ENCODE measurements around the gene OPCML. TPM values are rescaled to one million over a fixed set of nuclear protein-coding genes. Genes with fewer than 3 reads are reported as not detected.

OPCML gene
- polyA plus RNA-seq, 1 donor (not counting 4 experiments of a cell fraction or from before 2014, with no cell fraction given) = 0.04 TPM

GRCh38 chr11:132610216-132610615, 922.1 kb downstream of the OPCML start:
- Histone ChIP-seq H3K9ac (ENCODE audit: control insufficient read depth, extremely low read depth, insufficient read depth, low read length) (no peak overlapping the region), H3K9me3 (ENCODE audit: control insufficient read depth, low read depth, low read length) (no peaks in the 10 kb centered on the region), H3K4me1 (ENCODE audit: control insufficient read depth, extremely low read depth, insufficient read depth, low read length) (no peaks in the 10 kb centered on the region), H3K79me2 (ENCODE audit: control insufficient read depth, insufficient read depth, low read length) (no peaks in the 10 kb centered on the region), H3K27me3 (ENCODE audit: control insufficient read depth, extremely low read depth, insufficient read depth, low read length) (no peaks in the 10 kb centered on the region), H3K4me2 (ENCODE audit: control insufficient read depth, extremely low read depth, insufficient read depth, low read depth, low read length) (no peak overlapping the region), H2AFZ (ENCODE audit: control insufficient read depth, low read length) (no peak overlapping the region), H3K4me3 (ENCODE audit: control insufficient read depth in 2 of 3, extremely low read depth in 1 of 3, insufficient read depth in 2 of 3, low read depth in 1 of 3, low read length in 3 of 3) (no peak overlapping the region), H3K27ac (ENCODE audit: control insufficient read depth, insufficient read depth, low read length) (no peak overlapping the region), H4K20me1 (ENCODE audit: control insufficient read depth, extremely low read depth, insufficient read depth, low read length) (no peaks in the 10 kb centered on the region), H3K36me3 (ENCODE audit: control insufficient read depth in 2 of 2, extremely low read depth in 1 of 2, insufficient read depth in 2 of 2, low read length in 2 of 2) (no peaks in the 10 kb centered on the region), H3K9me1 (ENCODE audit: control insufficient read depth, extremely low read depth, insufficient read depth, low read length) (no peaks in the 10 kb centered on the region)
- TF ChIP-seq CTCF (optimal IDR thresholded peaks at IDR 0.05 in 1 of 3, IDR thresholded peaks at IDR 0.05 in 1 of 3, conservative IDR thresholded peaks at IDR 0.05 in 1 of 3; ENCODE audit: extremely low read depth in 1 of 3, insufficient read depth in 2 of 3, low read length in 3 of 3) (no peak), EZH2 (IDR thresholded peaks at IDR 0.05; ENCODE audit: low read length) (no peak)
- DNase-seq (ENCODE audit: low read depth, low spot score) (no peak), FAIRE-seq (no peak)
- dilution Hi-C loops (cut with MboI; ENCODE audit: extremely low pct_ligation_motif_present, low sequenced_read_pairs) = no loop called here

- no peaks in the 10 kb centered on the region for H3K9me3 ChIP-seq (ENCODE audit: control insufficient read depth, low read depth, low read length)
- H3K4me1 ChIP-seq (ENCODE audit: control insufficient read depth, extremely low read depth, insufficient read depth, low read length) = no peaks in the 10 kb centered on the region
- TF ChIP-seq EZH2 (IDR thresholded peaks at IDR 0.05; ENCODE audit: low read length) (no peak), CTCF (optimal IDR thresholded peaks at IDR 0.05 in 1 of 3, IDR thresholded peaks at IDR 0.05 in 1 of 3, conservative IDR thresholded peaks at IDR 0.05 in 1 of 3; ENCODE audit: extremely low read depth in 1 of 3, insufficient read depth in 2 of 3, low read length in 3 of 3) (no peak)
- no peaks in the 10 kb centered on the region for H3K79me2 ChIP-seq (ENCODE audit: control insufficient read depth, insufficient read depth, low read length)
- H4K20me1 ChIP-seq (ENCODE audit: control insufficient read depth, extremely low read depth, insufficient read depth, low read length) = no peaks in the 10 kb centered on the region
- FAIRE-seq = no peak
- no peak overlapping the region for H3K4me2 ChIP-seq (ENCODE audit: control insufficient read depth, extremely low read depth, insufficient read depth, low read depth, low read length)
- no peak overlapping the region for H2AFZ ChIP-seq (ENCODE audit: control insufficient read depth, low read length)
- H3K9ac ChIP-seq (ENCODE audit: control insufficient read depth, extremely low read depth, insufficient read depth, low read length) = no peak overlapping the region
- H3K4me3 ChIP-seq (ENCODE audit: control insufficient read depth in 2 of 3, extremely low read depth in 1 of 3, insufficient read depth in 2 of 3, low read depth in 1 of 3, low read length in 3 of 3) = no peak overlapping the region
- no peaks in the 10 kb centered on the region for H3K36me3 ChIP-seq (ENCODE audit: control insufficient read depth in 2 of 2, extremely low read depth in 1 of 2, insufficient read depth in 2 of 2, low read length in 2 of 2)
- dilution Hi-C loops (cut with MboI; ENCODE audit: extremely low pct_ligation_motif_present, low sequenced_read_pairs) = no loop called here
- no peak overlapping the region for H3K27ac ChIP-seq (ENCODE audit: control insufficient read depth, insufficient read depth, low read length)
- H3K9me1 ChIP-seq (ENCODE audit: control insufficient read depth, extremely low read depth, insufficient read depth, low read length) = no peaks in the 10 kb centered on the region
- H3K27me3 ChIP-seq (ENCODE audit: control insufficient read depth, extremely low read depth, insufficient read depth, low read length) = no peaks in the 10 kb centered on the region
- no peak for DNase-seq (ENCODE audit: low read depth, low spot score)
Observed at GRCh38 chr11:132607575-132607974, 924.7 kb downstream of the OPCML start.

Data from keratinocyte (primary cell).